HG03280 (cell line): ENCODE data around the gene CDK18.

ENCODE experiments used
- ATAC-seq: cut with Tn5 transposase; IDR thresholded peaks from one replicate; pipeline ENCODE4 v1.9.1; 2021; ENCODE audit warnings: mild to moderate bottlenecking, moderate library complexity; ENCODE audit not compliant: unreplicated experiment

CDK18 gene

DNA sequence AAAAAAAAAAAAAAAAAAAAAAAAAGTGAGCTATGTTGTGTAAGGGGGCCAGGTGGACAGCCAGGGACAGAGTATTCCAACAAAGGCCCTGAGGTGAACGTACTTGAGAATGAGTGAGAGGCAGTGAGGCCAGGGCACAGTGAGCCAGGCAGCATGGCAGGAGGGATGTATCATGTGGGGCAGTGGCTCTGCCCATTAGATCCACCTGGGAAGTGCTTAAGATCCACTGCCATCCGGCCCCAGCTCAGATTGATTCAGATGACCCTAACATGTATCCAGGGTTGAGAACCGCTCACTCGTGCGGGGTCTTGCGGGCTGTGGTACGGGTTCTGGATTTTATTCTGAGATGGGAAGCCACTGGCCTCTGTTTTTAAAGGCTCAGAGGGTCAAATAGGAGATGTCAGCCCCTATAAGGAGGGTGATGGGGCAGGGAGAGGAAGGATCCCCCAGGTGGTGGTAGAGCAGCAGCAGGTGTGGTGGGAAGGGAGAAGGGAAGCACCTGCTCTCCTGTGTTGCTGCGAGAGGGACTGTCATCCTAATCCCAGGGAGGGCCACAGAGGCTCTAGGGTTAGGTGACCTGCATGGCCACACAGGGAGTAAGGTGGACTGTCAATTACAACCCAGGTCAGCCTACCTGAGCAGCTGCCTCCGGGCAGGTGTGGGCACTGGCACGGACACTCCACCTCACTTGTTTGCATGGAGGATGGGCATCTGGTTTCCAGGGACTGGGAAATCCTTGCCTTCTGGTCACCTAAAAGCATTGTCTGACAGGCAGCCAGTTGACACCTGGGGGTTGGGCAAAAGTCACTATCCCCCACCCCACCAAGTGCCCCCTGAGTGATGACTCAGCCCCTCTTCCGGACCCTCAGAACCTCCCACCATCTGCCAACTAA is 31.6 kb downstream of the CDK18 start:
- ATAC-seq: no peak

DNA sequence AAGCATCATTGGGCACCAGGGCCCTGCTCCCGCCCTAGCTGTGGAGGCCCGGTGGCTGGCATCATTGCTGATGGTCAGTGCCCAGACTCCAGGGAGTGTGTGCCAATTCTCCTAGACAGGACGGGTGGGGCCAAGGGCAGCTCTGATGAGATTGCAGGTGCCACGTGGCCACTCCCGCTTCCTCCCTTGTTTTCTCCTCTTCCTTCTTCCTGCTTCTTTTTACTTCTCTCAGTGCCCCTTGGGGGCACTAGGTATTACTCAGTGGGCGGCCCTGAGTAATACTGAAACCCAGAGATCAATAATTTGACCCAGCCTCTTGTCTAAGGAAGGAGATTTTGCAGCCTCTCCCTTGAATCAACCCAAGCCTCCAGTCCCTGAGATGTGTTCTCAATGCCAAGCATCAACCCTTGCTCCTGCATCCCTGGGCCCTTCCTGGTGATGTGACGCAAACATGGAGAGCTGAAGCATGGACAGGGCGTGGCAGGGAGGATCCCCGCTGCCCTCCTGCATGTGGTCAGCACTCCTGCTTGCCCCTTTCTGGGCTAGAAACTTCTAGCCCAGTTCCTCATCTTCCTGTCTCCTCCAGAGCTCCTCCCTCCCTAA is 32.4 kb downstream of the CDK18 start:
- ATAC-seq: no peak

DNA sequence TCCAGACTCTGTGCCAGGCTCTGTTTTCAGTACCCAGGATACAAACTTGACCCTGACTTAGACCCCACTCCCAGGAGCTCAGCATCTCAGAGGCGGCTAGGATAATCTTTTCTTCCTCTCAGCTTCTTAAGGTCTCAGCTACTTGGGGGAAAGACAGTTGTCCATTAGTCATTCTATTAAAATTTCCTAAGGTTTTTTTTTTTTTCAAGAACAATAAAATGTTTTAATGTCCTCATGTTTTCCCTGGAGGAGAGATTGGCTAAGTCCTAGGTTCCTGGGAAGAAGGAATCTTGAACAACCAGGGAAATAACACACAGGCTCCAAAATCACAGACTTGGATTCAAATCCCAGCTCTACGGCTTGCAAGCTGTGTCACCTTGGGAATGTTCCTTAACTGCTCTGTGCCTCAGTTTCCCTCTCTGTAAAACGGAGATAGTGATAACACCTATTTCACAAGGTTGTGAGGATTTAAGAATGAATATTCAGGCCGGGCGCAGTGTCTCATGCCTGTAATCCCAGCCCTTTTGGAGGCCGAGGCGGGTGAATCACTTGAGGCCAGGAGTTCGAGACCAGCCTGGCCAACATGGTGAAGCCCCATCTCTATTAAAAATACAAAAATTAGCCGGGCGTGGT is 33.0 kb downstream of the CDK18 start:
- no peak for ATAC-seq

DNA sequence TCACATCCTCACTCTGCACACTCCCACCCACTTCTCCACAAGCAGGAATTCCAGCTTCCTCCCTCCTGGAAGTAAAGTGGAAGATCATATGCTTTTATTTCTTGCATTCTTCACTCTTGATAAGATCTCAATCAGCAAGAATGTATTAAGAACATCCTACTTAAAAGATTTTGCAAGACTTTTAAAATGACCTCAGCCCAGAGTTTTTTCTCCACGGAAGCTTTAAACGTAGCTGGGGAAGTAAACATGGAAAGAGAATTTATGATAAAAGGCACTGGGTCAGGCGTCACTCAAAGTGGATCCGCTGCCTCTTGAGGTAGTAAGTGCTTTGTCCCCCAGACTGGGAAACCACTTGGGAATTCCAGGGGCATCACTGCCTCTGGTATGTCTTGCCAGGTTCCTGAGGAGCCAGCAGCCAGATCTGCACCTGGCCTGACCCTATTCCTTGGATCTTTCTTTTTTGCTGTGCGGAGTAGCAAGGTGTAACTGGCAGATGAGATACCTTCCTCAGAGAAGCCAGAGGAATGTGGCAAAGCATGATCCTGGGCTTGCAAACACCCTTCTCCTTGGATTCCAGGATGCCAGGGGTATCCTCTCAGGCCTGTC is 33.9 kb downstream of the CDK18 start:
- no peak for ATAC-seq

DNA sequence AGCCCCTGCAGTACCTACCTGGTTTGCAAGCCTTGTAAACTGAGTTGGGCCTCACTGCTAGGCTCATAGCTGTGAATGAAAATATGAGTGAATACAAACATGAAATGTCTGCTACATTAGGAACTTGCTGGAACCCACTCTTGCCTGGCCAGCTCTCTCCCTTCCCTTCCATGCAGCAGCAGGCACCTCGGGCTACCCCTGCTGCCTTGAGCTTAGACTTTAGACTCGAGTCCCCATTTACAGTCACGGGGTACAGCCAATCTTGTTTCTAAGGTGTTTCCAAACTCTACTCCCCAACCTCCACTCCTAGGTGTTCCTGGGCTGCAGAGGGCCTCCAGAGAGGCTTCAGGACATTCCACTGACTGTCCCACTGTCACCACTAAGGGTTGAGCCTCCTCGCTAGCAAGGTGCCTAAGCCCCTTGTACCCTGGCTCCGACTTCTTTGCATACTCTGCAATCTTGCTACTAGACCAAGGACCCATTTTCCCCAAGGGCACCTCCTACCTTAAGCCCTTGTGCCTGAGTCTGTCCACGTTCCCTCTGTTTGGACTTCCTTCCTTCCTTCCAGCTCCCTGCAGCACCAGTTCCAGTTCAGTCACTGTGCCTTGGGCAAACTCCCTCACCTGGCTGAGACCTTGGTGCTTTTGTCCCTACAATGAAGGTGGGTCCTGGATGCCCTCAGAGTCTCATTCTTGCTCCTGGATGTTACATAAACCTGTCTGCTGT is 36.9 kb downstream of the CDK18 start:
- ATAC-seq: no peak

DNA sequence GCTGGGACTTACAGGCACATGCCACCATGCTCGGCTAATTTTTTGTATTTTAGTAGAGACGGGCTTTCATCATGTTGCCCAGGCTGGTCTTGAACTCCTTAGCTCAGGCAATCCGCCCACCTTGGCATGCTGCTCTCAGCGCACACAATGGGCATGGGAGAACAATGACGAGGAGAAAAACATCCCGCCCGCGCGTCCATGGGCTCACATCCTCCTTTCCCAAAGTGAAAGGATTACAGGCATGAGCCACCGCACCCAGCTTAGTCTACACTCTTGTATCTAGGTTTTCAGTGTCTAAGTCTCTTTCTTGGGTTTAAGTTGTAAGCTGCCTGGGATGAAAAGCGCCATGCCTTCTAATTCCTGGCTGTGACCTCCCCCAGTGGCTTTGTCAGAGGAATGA is 37.9 kb downstream of the CDK18 start:
- no peak for ATAC-seq

DNA sequence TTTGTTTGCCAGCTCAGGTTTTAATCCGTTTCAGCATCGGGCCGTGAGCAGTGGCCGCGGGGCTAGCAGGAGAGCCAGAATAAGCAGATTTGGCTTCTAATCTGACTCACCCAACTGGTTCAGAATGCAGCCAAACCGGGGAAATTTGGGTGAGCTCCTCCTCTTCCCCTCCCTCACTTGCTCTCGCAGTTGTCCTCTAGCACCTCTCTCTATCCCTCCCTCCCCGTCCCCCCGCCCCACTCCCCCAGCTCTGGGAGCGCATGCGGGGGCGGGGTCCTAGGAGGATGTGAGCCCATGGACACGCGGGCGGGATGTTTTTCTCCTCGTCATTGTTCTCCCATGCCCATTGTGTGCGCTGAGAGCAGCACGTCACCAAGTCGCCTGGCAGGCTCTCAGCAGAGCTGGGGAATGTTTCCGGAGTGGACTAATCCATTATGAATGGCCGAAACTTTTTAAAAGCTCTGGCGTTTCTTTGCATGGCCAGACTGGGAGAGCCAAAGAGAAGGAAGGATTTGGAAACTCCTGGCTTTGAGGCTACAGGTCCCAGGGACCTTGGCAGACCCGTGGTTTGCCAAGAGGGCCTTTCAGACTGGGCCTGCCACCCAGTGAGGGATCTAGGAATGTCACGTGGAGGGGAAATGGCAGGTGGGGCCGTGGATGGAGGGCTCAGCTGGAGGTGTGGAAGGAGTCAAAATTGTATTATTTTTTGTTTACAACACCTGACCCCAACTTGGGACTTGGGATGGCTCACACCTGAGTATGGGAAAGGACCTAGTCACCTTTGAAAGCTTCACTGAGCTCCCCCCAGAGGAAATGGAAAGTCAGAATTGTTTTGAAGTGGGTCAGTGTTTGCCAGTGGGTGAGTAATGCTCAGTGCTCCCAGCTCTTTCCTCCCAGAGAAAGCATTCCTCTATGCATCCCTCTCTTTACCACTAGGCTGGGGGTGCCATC is 39.2 kb downstream of the CDK18 start:
- ATAC-seq: no peak

DNA sequence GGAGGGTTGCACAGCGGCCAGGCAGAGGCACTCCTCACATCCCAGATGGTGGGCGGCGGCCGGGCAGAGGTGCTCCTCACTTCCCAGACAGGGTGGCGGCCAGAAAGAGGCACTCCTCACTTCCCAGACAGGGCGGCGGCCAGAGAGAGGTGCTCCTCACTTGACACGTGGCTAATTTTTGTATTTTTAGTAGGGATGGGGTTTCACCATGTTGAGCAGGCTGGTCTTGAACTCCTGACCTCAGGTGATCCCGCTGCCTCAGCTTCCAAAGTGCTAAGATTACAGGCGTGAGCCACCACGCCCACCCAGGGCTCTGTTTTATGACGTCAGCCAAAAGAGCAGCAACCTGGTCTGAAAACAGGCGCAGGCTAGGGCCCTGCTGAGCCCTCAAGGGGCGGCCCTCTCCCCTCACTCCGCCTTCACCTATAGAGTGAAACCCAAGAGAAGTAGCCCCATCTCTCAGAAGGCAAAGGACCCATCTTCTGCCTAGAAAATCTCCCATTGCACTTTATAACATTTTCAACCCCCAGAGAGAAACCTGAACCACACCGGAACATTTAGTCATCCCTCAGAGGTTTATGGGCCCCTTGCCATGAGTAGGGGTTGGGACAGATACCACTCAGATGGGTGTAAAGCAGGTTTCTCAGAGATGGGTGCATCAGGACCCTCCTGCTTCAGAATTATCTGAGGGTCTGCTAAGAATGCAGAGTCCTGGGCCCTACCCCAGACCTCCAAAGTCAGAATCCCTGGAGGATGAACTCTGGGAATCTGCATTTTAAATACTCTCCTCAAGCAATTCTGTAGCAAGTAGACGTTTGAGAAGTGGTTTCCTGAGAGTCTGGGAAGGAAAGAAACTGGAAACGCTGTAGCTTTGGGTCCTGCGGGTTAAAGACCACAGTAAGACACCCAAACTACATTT is 40.8 kb downstream of the CDK18 start:
- ATAC-seq: no peak

DNA sequence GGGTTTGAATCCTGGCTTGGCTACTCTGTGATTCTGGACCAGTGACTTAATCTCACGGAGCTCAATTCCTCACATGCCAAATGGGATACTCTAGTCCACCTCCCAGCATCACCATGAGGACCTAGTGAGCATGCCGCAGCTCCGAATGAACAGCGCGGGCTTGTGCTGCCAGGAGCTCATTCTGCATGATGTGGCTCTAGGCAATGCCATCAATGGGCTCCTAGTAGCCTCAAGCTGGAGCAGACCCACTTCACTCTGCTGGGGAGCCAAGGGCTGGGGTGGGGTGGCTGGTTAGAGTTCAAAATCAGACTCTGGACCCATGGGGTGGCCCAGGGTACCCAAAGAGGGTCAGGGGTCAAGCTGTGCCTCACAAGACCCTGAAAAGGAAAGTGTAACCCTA is 41.5 kb downstream of the CDK18 start:
- ATAC-seq: no peak

DNA sequence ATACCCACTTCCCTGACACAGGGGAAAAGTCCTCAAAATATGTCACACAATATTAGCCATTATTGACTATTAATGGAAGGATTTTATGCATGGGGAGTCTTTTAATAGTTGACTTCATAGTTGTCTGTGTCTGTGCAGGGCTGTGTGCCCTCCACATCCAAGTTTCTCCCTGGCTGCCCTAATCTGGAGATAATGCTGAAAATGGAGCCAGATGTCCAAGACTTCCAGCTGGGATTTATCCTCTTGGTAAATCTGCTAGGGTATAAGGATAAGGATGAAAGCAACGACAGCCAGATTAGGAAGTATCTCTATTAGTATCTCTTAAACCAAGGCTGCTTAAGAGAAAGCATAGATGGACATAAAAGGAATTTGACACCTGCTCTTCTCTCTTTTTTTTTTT is 42.1 kb downstream of the CDK18 start:
- ATAC-seq: no peak

DNA sequence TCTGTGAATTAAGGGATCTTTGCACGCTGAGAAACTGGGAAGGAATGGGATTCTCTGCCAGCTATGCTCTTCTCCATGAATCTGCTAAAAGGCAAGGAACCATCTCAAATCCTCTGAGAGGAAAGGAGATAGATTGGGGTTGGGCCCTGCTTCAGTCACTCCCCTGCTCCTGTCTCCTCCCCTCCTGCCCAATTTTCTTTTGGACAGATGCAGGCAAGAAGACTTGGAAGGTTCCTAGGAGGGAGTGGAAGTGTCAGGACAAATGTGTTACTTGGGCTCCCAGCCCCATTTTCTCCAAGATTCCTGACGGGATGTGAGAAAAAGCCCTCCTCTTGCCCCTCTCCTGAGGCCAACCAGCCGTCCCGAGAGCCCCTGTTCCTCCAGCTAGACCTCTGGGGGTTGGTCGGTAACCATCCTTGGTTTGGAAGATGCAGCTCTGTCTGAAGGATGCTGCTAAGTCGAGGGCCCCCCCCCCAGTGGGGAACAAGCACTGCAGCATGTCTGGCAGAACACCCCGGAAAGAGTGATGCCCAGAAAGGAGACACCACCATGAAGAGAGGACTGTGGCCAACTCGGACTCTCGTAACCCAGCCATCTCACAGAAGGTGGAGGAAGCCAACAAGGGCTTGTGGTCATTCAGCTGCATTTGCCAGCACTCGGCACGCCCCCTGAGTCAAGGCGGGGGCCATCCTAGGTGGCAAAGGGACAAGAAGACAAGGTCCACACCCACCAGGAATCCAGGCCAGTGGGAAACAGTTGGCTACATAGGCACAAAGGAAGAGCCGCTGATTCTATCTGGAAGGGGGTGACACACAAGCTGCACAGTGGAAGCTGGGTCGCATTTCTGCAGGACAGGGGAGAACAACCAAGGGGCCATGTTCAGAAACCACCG is 43.7 kb downstream of the CDK18 start:
- ATAC-seq: no peak

DNA sequence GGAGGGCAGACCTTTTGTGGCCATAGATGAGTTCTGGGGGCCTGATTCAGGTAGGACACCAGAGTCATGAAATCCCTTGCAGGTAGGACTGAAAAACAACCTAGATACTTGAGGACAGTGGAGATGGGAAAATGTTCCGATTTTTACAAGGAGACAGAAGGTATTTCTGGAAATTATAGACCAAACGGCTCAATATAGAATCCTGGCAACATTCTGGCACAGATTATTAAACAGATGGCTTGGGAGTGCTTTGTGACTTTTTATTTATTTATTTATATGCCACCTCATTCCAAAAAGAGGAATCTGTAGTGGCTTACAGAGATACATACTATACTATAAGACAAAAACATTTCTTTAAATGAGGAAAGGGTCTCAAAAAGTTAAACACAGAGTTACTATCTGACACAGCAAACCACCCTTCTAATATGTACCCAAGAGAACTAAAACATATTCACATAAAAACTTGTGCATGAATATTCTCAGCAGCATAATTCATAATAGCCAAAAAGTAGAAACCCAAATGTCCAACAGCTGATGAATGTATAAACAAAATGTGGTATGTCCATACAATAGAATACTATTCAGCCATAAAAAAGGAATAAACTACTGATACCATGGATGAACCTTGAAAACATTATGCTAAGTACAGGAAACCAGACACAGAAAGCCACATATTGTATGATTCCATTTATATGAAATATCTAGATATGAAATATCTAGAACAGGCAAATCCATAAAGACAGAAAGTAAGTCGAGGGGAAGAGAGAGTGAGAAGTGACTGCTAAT is 49.8 kb downstream of the CDK18 start:
- ATAC-seq: no peak

DNA sequence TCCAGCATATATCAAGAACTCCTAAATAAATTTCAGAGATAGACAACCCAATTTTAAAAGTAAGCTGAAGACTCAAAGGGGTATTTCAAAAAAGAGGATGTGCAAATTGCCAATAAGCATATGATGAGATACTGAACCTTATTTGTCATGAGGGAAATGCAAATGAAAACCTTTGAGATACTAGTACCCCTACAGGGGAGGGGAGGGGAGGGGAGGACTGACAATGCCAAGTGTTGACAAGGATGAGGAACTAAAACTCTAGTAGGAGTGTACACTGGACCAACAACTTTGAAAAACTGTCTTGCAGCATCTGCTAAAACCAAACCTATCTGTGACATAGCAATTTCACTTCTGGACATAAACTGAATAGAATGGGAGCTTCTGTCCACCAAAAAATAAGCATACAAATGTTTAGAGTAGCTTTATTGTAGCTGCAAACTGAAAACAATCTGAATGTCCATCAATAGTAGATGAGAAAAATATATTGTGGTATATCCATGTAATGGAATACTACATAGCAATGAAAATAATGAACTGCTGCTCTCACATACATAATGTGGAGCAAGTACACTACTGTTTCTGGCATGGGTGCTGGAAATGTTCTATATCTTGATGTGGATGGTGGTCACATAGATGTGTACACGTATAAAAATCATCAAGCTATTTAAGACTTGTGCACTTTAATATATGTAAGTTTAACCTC is 57.2 kb downstream of the CDK18 start:
- no peak for ATAC-seq

DNA sequence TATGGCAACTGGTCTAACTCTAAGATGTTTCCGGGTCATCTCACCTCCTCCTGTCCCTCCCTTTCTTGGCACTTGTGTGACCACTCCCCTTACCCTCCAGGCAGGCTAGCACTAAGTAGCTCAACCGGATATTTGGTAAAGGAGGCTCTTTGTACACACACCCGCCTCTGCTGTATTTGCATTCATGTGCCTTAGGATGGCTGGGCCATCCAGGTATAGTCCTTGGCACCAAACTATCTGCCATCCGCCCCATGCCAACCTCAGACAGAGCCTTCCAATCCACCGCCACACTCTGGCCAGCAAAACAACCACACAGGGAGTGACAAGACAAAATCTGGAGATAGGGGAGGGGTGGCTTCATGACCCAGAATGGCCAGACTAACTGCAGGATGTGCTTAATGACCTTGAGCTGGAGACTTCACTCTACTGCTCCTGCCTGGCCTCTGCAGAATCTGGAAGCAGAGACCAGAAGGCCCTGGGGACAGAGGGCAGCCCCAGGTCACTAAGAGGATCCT is 59.5 kb downstream of the CDK18 start:
- no peak for ATAC-seq

DNA sequence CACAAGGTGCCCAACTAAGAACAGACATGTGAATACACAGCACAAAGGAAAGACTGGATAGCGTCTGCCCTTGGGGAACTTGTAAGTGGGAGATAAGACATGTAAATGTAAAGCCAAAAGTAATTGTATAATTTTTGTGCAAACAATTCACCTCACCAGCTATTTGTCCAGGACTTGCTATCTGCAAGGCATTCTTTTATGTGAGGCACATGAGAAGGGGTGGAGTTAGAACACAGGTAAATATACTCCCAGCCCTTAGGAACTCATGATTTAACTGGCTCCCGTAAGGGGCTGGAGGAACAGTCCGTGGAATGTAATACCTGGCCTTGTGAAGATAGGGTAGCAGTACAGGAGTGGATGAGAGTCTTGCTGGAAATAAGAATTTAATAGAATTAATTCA is 61.3 kb downstream of the CDK18 start:
- ATAC-seq: no peak

DNA sequence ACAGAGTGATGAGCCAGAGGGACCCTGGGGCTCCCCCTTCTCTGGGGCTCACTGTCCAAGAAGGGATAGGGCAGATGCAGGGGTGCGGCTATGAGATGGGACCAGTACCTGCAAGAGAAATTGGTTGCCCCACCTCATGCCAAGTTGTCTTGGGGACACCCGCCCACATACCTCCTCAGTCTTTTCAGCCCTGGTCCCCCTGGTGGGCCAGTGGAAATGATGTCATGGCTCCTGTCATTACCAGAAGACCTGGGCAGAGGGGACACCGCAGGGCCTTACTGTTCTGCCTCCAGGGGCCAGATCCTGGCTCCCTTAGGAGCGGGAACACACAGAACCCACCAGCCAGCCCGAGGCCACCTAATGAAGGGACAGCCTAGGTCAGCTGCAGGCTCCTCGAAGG is 63.2 kb downstream of the CDK18 start:
- no peak for ATAC-seq
